Measurements from ENCODE around the gene UBE2N. TPM values are rescaled to one million over a fixed set of nuclear protein-coding genes. Genes with fewer than 3 reads are reported as not detected.

UBE2N gene
- total and polyA plus RNA-seq, 2 experiments from 2014 or later: 154 to 385 TPM

GRCh38 chr12:93422050-93422449 is 19.7 kb downstream of the UBE2N start:
- Histone ChIP-seq H3K4me1 (ENCODE audit: insufficient read depth) (peaks cover 64% of the 10 kb centered on the region), H3K4me3 (no peak overlapping the region), H3K79me2 (replicated peaks; ENCODE audit: insufficient read depth) (peaks cover 98% of the 10 kb centered on the region), H2AFZ (no peak overlapping the region), H3K27ac (ENCODE audit: low read depth) (no peak overlapping the region), H4K20me1 (replicated peaks; ENCODE audit: insufficient read depth) (peaks cover 84% of the 10 kb centered on the region), H3F3A (replicated peaks; ENCODE audit: low read depth) (no peaks in the 10 kb centered on the region), H3K27me3 (ENCODE audit: insufficient read depth) (no peaks in the 10 kb centered on the region), H3K9me2 (ENCODE audit: insufficient read depth) (no peaks in the 10 kb centered on the region), H3K36me3 (ENCODE audit: insufficient read depth) (no peaks in the 10 kb centered on the region), H3K4me2 (no peak overlapping the region)
- Mint-ChIP-seq H3K9me3 (no peaks in the 10 kb centered on the region), H3K4me1 (peaks cover 64% of the 10 kb centered on the region), H3K27ac (no peak overlapping the region), H3K27me3 (ENCODE audit: insufficient read depth, low read depth, poor library complexity) (no peaks in the 10 kb centered on the region), H3K4me3 (no peak overlapping the region), H3K36me3 (ENCODE audit: low read depth) (no peaks in the 10 kb centered on the region)
- no peak for ATAC-seq
- TF ChIP-seq CTCF (conservative IDR thresholded peaks at IDR 0.05; ENCODE audit: low read depth in 2 of 2) (no peak), POLR2AphosphoS5 (IDR thresholded peaks at IDR 0.05; ENCODE audit: low read depth) (no peak), NANOG (IDR thresholded peaks at IDR 0.05; ENCODE audit: borderline replicate concordance) (no peak), EZH2phosphoT487 (IDR thresholded peaks at IDR 0.05; ENCODE audit: unreplicated experiment) (no peak), STAT1 (IDR thresholded peaks at IDR 0.05; ENCODE audit: unreplicated experiment) (no peak), ZNF114 (CRISPR knock-in tag; IDR thresholded peaks at IDR 0.05) (no peak), REST (IDR thresholded peaks at IDR 0.05; ENCODE audit: unreplicated experiment) (no peak), ZNF462 (CRISPR knock-in tag; IDR thresholded peaks at IDR 0.05) (no peak), JUNB (IDR thresholded peaks at IDR 0.05; ENCODE audit: unreplicated experiment) (no peak)
- DNase-seq (ENCODE audit: low spot score): no peak

Measured in GM23338 (cell line).